B cell (primary cell): ENCODE data around the gene TOM1L1.

Experiments used
- CTCF ChIP-seq: fragments of 200-600 bp; IDR thresholded peaks from one replicate; pipeline ENCODE4 v1.8.0; 2022; ENCODE audit warnings: antibody characterized with exemption, mild to moderate bottlenecking
- EZH2 ChIP-seq: IDR thresholded peaks from 2 replicates; pipeline ENCODE4 v1.6.1; 2012; ENCODE audit warnings: borderline replicate concordance, low read depth, mild to moderate bottlenecking, moderate library complexity, low read length; ENCODE audit not compliant: insufficient read depth, poor library complexity, severe bottlenecking

GRCh38 chr17:54968262-54968987 is 67.8 kb downstream of the TOM1L1 start, which contains the start of the genes COX11 and STXBP4:
- no peak for TF ChIP-seq EZH2
- TF ChIP-seq CTCF: peak; percentile 12
